NCI-H82 (cell line): Measurements from ENCODE around the gene VAMP4.

Source experiments
- DNase-seq: peaks from one replicate; lab custom pipeline; 2025; lab: John Stamatoyannopoulos, UW

The VAMP4 gene, protein sequence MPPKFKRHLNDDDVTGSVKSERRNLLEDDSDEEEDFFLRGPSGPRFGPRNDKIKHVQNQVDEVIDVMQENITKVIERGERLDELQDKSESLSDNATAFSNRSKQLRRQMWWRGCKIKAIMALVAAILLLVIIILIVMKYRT

DNA sequence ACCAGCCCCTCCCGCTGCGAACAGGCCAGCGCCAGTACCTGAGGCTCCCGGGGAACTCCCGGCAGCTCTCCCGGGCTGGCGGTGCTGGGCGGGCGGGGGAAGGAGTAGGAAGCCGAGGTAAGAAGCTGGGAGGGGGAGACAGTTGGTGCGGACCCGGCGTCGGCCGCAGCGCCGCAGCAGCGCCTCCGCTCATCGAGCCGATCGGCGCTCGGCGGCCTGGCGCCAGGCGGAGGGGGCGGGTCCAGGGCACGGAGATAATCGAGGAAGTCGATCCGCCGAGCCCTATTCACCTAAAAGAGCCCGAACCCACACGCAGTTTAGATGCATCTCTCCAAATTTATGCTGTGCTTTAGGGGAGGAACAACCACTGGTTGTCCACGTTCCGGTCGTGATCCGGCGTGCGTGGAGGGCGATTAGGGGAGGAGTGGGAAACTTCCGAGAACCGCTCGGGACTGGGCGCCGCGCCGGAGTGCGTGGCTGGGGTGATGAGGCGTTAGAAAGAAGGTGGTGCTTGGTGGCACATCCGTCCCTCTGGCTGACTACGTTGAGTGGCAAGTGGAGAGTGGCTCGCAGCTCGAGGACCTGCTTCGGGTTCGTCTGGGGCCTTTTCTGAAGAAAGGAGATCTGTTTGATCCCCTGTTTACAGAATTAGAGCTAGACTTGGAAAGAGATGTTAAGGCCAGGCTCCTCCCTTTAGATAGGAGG lies at the start of gene VAMP4:
Gene VAMP4 (minus strand): TSS at position 194 of the 705 bp plus-strand sequence. CDS start 3,651 bp downstream, outside the sequence.
- peak; percentile 95 for DNase-seq

DNA sequence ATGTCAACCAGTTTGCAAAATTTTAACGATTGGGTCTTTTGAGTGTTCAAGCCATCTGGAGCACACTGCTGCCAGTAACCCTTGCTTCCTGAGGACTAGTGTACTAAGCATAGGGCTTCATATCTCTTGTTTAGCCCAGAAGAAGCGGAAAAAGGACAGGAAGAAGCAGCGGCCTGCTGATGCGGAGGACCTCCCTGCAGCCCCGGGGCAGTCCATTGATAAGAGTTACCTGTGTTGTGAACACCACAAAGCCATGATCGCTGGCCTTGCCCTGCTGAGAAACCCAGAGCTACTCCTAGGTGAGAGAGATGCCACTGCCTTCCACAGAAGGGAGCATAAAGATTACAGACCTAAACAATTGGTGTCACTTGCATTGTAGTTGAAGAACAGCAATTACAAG lies 48.5 kb upstream of the VAMP4 start:
- DNase-seq = no peak

DNA sequence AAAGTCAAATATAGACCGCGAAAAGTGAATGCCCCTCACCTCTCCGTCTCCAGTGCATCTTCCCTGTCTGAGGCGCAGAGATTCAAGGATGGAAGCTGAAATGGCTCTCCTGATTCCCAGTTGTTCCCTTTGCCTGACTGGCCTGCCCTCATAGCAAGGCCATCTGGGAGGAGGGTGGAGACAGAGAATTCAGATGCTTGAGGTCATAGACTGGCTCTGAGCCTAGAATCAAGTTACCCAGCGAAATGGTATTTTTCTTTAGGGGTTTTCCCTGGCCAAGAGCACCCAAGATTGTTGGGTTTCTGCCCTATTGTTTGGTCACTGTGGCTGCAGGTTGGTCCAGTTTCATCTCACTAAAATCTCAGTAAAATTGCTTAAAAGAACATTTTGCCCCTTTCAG lies 46.8 kb upstream of the VAMP4 start:
- no peak for DNase-seq

DNA sequence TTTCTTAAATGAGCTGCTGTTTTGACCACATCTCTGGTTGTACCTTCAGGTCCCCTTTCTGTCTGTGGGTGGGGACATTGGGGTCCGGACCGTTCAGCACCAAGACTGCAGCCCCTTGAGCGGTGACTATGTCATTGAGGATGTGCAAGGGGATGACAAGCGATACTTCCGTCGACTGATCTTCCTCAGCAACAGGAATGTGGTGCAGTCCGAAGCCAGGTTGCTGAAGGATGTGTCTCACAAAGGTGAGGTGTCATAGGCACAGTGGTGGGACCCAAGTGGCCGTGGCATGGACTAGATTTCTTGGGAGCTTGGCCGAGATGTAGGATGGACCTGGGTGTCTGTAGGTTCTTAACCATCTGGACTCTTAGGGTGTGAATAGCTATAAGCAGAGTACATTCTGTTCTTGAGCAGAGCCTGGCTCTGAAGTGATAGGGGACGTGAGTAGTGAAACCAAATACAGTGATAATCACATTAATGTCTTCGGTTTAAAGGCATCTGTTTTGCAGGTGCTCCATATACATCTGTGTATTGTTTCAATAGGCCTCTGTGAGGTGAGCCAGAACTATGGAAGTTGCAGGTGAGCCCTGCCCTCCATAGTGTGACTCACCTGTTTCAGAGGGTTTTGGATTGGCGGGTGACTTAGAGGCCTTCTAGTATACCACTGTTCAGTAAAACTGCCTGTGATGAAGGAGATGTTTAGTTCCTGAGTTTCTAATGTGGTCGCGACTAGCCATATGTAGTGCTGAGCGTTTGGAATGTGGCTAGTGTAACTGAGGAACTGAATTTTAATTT lies 46.0 kb upstream of the VAMP4 start:
- no peak for DNase-seq

DNA sequence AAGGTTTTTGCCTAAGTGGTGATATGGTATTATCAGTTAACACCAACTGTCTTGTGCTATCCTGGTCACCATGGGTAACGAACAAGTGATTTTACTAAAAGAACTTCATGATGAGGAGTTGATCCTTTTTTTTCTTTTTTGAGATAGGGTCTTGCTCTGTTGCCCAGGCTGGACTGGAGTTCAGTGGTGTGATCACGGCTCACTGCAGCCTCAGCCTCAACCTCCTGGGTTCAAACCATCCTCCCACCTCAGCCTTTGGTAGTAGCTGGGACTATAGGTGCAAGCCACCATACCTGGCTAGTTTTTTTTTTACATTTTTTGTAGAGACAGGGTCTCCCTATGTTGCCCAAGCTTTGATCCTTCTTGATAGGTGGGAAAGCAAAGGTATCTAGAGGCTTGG lies 44.7 kb upstream of the VAMP4 start:
- no peak for DNase-seq

DNA sequence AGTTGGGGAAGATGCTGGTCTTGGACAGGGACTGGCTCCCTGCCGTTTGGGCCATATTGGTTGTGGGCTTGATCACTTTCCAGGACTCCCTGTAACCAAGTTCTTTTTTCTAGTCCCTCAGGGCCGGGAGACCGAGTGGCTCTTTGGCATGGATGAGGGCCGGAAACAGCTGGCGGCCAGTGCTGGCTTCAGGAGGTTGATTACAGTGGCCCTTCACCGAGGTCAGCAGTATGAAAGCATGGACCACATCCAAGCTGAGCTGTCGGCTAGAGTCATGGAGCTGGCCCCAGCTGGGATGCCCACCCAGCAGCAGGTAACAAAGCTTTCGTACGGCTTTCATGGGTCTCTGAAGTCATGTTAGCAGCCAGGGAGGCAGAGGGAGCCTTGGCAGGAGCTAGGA lies 43.9 kb upstream of the VAMP4 start:
- DNase-seq = no peak

DNA sequence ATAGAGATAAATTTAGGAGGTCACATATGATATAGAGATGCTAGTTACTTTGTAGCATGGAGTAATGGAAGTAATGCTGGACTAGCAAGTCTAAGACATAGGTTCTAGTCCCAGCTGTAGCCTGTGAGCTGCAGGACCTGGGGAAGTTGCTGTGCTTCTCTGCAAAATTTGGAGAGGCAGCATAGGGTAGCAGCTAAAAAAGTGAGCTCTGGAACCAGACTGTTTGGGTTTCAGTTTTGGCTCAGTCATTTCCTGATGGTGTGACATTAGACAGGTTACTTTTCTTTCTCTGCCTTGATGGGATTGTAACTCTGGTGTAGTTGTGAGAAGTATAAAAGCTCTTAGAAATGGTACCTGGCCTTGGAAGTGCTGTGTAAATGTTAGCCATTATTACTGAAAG lies 42.9 kb upstream of the VAMP4 start:
- DNase-seq = no peak

DNA sequence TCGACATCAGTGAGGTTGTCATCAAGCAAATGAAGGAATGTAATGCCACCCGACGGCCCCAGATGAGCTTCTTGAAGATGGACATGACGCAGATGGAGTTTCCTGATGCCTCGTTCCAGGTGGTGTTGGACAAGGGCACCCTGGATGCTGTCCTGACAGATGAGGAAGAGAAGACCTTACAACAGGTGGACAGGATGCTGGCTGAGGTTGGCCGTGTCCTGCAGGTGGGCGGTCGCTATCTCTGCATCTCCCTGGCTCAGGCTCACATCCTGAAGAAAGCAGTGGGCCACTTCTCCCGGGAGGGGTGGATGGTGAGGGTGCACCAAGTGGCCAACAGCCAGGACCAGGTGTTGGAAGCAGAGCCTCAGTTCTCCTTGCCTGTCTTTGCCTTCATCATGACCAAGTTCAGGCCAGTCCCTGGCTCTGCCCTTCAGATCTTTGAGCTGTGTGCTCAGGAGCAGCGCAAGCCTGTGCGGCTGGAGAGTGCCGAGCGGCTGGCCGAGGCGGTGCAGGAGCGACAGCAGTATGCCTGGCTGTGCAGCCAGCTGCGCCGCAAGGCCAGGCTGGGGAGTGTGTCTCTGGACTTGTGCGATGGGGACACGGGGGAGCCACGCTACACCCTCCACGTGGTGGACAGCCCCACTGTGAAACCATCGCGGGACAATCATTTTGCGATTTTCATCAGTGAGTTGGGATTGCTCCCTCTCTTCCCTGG lies 42.1 kb upstream of the VAMP4 start:
- no peak for DNase-seq

DNA sequence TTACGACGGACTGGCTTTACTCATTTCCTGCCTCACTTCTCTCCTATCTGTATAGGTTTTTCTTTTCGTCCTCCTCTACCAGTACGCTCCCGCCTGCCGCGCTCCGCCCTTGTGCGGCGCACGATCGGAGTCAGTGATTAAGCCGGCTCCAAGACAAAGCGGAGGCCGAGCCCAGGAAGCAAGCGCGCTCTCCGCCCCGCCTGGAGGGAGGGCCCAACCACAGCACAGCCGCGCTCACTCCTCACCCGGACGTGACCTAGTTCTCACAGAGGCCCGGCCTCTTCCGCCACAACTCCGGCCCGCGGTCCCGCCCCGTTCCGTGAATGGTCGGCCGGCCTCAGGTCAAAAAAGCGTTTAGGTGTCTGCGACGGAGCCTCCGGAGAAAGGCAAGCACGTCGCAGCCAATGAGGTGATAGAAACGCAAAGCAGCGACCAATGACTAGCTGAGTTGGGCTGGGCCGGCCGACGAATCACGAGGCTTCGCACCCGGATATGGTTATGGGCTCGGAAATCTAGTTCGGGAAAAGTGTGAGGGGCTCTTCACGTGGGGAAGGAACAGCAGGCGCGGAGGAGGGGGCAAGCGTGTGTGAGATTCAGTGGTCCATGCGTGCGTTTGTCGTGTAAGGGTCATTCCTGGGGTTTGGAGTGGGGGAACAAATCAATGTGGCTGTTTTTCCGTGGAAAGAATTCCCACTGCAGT lies 39.5 kb upstream of the VAMP4 start, which contains the start of gene METTL13:
Gene METTL13 (plus strand): TSS at position 485 of the 700 bp plus-strand sequence. CDS start 308 bp downstream, outside the sequence.
- peak; percentile 100 for DNase-seq

DNA sequence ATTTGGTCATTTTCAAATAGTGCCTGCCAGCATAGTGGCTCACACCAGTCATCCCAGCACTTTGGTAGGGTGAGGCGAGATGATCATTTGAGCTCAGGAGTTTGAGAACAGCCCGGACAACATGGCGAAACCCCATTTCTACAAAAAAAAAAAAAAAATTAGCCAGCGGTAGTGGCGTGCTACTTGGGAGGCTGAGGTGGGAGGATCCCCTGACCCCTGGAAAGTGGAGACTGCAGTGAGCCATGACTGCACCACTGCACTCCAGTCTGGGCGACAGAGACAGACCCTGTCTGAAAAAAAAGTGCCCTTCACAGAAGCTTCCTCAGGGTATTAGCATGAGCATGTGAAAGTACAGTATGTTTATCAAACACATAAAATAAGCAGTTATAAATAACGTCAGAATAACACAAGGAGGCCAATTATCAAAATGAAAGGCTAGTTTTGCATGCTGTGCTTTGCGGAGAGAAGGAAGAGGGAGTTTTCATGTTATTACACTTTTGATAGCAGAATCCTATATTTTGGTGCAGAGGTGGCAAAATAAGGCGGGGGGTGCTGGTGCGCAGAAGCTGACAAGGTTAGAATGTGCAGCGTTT lies 38.8 kb upstream of the VAMP4 start:
- DNase-seq = peak; percentile 70

DNA sequence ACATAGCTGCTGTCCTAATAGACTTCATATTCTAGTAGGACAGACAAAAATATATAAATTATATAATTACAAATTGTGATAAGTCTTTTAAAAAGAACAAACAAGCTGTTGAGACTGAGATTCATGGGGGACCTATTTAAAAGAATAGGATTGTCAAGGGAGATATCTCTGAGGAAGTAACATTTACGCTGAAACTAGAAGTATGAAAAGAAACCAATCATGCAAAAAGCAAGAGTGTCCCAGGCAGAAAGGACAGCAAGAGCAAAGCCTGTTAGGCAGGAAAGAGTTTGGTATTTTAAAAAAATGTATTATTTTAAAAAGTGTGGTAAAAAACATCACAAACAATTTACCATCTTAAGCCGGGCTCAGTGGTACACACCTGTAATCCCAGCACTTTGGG lies 30.4 kb upstream of the VAMP4 start:
- no peak for DNase-seq

DNA sequence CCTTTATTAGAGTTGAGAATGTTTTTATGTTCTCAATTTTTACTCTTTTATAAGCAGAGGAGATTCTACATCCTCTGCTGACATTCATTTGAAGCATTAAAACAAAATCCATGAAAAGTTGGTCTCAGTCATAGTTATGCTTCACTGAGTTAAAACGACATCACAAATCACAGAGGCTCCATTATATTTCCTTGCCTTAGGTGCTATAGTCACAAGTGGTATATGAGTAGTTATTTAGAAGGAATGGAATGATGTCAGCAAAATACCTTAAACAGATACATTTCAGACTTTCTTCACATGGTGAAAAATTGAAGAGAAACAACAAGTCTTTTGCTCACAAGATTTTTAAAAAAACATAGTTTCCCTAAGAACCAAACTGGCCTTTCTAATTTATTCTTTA lies 27.9 kb upstream of the VAMP4 start:
- no peak for DNase-seq

DNA sequence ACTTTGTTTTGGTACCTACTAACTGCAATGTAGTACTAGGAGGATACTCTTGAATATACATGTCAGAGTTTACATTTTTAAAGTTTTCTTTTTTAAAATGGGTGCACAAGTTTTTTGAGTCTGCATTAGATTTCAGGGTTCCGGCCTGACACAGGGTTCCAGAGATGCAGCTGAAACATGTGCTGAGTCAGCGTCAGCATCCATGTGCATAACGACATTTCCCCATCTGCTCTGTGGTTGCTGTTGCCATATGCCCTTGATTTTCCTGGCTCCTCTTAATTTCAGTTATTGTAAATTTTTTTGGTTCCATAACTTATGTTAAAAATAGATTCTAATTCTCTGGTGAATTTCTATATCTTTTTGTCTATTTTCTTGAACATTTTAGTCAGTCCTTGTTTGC lies 27.3 kb upstream of the VAMP4 start:
- DNase-seq = peak; percentile 65

DNA sequence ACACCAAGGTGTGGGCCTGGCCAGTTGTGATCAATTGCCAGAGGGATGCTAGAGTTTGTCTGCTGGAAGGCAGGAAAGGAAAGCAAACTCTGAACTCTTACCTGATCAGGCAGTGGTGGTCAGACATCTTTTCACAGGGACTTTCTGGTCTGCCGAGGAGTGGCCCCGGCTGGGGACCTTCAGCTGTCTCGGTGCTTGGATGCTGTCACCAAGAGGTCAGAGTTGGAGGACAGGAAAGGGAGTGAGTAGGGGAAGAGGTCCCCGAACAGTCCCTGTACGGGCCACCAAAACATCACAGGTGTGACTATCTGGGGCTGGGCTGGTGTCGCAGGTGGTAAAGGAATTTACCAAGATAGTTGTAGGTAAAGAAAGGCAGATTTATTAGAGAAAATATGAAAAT lies 21.9 kb upstream of the VAMP4 start:
- DNase-seq = no peak

DNA sequence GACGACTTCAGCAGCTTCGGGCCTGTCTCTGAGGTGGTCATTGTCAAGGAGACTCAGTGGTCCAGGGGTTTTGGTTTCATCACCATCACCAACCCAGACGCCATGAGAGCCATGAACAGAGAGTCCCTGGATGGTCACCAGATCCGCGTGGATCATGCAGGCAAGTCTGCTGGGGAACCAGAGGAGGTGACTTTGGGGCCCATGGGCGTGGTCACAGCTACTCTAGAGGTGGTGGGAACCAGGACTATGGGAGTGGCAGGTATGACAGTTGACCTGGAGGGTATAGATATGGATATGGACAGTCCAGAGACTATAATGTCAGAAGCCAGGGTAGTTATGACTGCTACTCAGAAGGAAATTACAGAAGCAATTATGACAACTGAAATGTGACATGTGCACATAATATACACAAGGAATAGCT lies 20.3 kb upstream of the VAMP4 start:
- no peak for DNase-seq

DNA sequence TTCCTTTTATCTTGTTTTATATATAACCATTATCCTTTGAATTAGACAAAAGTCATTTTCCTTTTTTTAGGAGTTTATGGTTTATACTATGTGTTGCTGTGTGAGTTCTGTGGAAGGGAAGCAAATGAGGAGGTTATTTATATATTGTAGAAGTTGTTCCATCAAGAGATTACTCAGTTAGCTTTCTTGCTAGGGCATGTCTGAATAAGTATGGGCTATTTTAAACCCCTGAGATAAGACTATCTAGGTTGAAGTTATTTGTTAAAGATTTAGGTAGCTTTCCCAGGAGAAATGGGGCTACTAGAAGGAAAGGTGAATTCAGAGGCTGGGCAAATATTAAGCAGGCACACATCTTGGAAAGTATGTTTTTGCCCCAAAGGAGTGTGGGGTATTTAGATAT lies 16.1 kb upstream of the VAMP4 start:
- no peak for DNase-seq

DNA sequence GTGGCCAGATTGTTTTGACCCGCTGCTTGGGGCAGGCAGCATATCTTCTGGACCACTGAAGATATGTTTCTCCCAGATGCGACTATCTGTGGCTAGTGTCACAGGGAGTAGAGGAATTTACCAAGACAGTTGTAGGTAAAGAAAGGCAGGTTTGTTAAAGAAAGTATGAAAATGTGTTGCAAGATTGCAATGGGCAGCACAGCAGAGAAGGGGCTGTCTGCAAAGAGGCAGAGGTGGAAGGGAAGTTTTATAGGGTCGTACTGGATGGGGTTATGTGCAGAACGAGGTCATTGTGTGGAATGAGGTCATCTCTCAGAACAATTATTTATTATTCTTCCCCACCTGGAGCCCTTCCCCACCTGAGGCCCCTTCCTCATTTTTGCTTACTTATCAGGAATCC lies 15.0 kb upstream of the VAMP4 start:
- DNase-seq = no peak

DNA sequence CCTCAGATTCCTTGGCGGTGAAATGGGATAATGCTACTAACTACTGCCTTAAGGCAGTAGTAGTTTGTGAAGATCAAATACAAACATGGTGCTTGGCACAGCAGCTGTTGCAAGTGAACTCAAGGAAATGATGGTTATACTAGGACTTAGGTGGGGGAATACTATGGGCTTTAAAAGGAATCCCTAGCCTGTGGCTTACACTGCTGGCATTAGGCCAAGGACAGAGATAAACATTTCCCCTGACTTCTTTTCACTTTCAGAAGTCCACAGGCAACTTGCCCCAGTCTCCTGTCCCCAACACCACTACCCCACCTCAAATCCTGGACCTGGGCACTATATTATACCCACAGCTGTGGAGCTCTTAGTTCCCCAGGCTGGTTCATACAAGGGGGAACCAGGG lies 13.1 kb upstream of the VAMP4 start:
- DNase-seq = peak; percentile 48

DNA sequence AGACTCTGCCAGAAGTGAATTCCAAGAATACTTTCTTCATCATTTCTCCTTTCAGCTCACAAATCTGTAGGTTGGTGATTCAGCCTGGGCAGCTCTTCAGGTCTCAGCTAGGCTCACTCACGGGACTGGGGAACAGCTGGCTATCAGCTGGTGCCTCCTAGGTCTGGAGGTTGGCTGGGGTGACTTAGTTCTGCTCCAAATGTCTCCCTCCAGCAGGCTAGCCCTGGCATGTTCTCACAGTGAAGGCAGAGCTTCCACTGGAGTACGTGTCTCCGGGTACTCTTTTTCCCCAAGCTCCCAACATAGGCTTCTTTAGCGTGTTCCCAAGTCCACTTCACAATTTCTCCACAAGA lies 12.5 kb upstream of the VAMP4 start:
- no peak for DNase-seq

DNA sequence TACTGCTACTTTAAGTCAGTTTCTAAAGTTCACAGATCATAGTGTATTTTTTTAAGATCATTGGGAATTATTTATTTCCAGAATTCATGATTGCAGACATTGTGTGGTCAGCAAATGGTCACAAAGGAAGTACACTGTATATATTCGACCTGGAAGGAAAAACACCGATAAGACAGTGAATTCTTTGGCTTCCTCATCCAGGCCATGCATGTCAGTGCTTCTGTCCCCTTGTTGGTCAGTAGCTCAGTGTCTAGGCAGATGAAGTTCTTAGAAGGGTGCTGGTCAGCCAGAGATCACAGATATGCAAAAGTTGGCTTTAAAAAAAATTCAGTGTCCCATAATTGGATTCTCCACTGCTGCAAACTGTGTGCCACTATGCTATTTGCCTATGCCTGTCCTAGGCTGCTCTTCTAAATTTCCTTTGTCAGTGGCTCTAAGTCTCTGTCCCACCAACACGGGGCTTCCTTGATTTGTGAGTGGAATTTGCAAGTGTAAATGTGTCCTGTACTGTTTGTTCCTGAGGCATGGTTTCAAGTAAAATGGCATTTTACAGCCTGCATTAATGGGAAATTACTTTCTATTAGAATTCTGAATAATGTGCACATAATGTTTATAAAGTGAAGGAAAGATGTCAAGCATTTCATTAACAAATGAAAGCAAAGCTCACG lies 12.0 kb upstream of the VAMP4 start:
- no peak for DNase-seq

DNA sequence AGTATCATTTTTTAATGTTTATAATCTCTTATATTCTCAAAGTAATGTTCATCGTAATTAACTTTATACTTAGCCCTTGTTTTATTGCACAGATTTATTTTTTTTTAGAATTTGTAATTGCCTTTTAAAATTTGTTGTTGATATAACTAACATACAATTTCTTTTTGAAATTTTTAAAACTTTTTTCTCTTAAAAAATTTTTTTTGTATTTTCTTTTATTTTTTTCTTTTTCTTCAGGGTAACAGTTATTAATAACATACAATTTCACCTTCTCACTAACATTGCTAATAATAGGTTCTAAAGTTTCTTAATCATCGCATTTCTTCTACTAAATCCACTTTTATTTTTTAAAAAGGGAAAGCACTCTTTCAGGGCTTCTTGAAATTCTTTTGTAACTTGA lies 11.3 kb upstream of the VAMP4 start:
- DNase-seq = no peak
